ELF-1 (cell line): ENCODE results near the gene TAOK2.
A peak's percentile ranks its signal among the peaks of the same experiment; 100 is the strongest.
"Not testable (repeated sequence)": the region's sequence is repeated elsewhere in the genome, so short reads cannot be mapped to it uniquely, and the experiment has no call there.

Experiments
- DNase-seq: peaks from one replicate; pipeline ENCODE4 v3.0.0-alpha.2; 2016; ENCODE audit warnings: low read depth, low spot score

Gene TAOK2

GRCh38 chr16:30023586-30023985 is 49.9 kb downstream of the TAOK2 start:
- DNase-seq = no peak

DNA sequence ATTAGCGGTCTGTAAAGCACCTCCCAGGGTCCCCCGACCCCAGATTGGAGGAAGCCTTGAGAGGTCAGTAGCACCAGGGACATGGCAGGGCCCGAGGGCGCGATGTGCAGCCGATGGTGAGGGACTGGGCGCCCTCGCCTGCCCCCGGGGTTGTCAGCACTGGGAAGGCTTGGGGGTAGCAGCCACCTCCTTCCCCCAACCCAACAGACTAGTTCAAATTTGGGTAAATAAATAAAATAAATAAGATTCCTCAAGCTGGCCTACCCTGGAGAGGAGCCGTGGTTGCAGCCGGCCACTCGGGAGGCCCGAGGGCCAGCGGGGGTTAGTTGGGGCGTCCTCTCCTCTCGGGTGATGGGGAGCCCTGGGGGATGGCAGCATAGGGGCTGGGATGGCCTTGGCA is 50.8 kb downstream of the TAOK2 start:
- no peak for DNase-seq

DNA sequence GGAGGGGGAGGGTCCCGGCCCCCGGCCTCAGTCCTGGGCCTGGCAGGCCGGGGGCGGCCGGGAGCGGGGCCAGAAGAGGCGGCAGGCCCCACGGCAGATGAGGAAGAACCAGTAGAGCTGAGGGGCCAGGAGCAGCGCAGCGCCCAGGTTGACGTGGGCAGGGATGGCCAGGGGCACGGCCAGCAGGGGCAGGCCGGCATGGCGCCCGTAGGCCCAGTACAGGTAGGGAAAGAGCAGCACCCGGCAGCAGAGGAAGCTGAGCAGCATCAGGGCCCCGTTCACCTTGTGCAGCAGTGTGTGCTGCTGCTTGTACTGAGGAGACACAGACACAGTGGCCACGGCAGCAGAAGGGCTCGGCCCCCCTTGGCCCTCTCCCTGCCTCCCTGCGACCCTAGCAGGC is 51.5 kb downstream of the TAOK2 start:
- no peak for DNase-seq

DNA sequence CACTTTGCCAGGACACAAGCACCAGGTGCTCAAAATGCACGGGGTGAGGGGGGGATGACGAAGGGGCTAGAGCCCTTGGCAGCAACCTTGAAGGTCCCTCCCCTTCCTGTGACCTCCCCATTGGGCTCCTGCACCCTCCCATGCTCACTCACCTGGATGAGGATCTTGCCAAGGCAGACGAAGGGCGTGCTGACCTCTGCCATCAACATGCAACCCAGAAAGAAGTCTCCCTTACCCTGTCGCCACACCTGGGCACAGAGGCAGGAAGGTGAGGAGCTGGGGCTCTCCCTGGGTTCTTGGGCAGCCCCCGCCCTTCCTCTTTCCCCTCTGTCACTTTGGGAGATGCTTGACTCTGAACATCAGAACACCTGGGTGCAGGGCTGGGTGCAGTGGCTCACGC is 51.9 kb downstream of the TAOK2 start:
- DNase-seq = no peak

DNA sequence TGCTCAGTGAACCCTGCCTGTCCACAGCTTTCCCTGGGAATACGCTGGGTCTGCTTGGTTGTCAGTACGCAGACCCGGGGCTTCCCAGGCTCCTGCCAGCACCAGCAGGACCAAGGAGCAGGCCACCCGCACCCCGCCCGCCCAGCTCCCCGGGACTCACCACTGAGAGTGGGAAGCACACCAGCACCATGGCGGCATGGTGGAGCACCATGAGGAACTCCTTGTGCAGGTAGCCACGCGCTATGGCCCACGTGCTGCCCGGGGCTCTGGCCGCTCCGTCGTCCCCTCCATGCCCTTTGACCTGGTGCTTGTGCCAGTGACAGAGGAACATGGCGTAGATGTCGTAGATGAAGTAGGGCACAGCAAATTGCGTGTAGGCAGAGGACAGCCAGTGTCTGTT is 52.8 kb downstream of the TAOK2 start:
- DNase-seq = no peak

- DNase-seq = no peak
These were observed 54.1 kb downstream of the TAOK2 start for GRCh38 chr16:30027588-30028437.

DNA sequence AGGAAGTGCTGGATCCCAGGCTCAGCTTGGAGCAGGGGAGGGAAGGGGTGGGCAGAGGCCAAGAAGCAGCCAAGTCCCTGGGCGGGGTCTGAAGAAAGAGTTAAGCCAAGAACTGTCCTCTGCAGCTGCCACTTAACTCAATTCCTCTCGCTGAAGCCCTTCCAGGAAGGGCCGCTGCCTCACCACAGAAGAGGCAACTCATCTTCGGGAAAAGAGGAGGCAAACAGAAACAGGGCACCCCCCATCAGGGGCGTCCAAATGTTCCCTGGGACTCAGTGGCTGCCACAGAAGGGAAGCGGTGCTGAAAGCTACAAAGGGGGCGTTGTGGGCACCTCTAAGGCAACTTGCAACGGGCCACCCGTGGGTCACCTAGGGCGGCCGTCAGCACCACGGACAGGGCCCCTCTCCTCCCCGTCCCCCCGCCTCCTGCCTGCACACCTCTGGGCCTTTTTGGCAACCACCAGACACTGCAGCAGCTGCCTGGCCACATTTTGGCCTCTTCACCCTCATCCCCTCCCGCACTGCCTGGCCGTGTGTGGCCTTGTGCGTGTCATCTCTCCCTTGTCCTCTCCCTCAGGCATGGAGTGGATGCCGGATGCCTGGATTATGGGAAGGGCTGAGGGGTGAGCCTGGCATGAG is 54.9 kb downstream of the TAOK2 start:
- DNase-seq = peak; percentile 81

DNA sequence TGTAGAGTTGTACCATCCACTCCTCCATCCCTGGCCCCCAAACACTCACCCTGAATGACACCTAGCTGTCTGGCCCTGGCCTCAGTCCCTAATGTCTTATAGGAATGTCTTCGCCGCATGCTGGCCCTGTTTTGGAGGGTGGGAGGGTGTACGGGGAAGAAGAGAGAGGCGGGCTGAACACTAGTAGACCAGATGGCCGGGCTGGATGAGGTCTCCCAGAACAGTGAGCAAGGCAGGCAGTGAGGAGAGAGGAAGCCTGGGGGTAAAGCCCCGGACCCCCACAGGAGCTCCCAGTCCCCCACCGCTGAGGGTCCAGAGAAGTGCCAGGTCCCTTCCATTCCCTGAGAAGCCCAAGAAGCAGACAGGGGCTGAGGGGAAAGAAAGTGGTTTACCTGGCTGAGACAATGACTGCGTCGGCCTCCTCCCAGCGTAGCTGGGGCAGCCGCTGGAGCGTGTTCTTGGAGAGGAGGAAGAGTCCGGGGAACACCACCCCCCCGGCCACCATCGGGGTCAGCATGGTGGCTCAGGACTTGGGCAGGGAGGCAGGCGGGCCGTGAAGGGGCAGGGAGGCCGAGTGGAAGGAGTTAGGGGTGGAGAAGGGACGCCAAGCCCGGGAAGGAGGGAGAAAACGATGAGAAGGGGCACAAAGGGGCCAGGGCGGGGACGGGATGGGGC is 56.5 kb downstream of the TAOK2 start:
- no peak for DNase-seq

DNA sequence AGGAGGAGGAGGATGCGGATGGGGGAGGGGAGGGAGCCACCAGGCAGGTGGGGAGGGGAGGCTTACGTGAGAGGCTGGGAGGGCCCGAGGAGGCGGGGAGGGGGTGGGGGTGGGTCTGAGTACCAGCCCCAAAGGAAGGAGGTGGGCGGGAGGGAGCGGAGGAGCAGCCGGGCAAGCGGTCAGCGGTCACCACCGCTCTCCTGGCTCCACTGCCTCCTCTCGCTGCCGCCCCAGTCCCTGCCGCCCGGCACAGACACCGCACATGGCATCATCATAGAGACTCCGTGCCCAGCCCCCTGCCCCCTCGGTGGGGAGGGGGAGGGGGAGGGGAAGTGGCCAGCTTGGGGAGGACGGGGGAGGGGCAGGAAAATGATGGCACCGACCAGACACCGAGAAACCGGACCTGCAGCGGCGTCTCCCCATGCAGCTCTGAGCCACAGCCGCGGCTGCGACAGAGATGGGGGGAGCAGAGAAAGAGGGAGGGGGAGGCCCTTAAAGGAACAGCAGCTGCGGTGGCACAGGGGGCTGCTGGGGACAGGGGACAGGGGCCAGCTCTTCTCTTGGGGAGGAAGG is 57.3 kb downstream of the TAOK2 start, which contains the start of gene TLCD3B:
TSS of gene TLCD3B (minus strand) at position 431 of the 573 bp plus-strand sequence. CDS start 744 bp downstream, outside the sequence.
- DNase-seq = no peak

DNA sequence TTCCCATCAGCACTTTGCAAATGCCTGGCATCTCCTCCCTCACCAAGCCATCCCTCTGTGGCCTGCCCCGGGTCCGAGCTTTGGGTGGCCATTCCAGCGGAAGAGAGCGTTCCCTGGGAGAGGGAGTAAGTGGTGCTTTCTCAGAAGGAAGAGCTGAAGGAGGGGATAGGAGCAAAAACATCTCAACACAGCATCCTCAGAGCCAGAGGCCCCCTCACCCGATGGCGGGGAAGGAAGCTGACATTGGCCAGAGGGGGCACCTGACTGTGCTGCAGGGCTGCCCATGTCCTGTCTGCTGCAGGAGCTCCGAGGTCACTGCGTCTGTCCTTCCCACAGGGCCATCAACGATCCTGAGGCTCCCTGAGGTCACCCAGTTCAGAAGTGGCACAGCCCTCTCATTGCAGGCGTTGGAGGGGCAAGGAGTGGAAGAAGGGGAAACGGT is 57.8 kb downstream of the TAOK2 start:
- no peak for DNase-seq

DNA sequence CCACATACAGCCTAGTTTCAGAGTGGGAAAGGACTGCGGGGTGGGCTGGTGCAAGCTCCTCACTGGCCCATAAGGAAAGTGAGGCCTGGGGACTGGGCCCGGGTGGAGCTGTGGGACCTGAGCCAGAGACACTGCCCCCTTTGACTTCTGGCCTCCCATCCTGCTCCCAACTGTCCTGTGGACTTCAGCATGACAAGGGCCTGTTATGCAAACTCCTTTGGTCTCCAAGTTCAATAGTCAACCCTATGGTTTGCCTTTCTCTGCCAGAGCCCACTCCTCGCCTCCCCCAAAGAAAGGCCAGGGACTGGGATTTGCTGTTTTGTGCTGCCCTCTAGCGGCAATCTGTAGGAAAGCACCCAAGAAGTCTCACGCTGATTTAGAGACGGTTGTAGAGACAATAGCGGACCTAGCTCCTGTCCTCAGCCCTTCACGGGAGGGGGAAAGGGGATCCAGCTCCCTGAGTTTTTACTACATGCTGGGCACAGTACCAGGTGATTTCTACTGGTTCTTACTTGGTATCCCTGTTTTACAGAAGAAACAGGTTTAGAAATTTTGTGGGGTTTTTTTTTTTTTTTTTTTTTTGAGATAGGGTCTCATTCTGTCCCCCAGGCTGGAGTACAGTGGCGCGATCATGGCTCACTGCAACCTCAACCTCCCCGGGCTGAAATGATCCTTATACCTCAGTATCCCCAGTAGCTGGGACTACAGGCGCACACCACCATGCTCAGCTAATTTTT is 58.6 kb downstream of the TAOK2 start:
- peak; percentile 90 for DNase-seq

DNA sequence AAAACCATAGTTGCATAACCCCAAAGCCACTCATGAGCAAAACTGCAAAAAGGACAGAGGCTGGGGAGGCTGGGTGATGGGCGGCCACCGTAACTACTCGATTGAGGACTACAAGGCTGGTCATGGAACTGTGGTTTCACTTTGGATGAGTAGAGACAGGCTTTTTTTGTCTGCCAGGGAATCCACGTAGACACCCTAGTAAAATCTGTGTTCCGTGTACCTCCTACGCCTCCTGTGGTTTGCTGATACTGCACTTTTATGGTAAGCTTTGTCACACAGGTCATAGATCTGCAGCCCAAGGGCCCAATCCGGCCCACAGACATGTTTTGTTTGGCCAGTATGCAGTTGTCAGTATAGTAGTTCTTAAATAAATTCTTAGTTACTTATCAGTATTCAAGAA is 59.6 kb downstream of the TAOK2 start:
- DNase-seq = no peak

DNA sequence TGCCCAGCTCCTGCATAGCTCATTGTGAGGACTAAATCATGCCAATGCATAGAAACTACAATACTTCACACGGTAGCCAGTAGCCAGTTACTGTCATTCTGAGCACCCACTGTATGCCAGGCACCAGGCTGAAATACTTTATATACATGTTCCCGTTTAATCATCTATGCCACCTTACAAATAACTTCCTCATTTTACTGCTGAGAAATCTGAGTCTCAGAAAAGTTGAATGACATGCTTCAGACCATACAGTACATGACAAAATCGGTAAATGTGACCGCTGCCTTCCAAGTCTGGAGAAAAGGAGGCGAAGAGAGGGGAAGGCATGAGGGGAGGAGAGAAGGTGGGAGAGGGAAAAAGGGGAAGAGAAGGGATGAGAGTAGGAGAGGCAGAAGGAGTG is 66.6 kb downstream of the TAOK2 start:
- no peak for DNase-seq

GRCh38 chr16:30040690-30041089 is 67.0 kb downstream of the TAOK2 start:
- not testable (repeated sequence) for DNase-seq

DNA sequence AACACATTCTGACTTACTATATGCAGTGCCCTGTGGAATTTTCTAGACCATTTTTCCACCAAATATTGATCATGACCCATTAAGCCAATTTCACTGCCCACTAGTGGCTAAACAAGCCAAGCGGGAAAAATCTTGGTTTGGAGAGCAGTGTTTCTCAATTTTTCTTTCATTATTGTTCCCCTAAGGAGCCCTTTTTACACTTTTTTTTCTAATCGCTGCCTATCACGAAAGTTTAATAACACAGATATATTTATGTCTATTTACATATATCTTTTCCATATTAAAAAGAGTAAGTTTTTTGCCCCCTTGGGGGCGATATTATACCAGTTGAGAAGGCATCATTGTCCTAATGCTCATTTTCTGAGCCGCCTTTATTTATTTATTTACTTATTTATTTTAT is 68.2 kb downstream of the TAOK2 start:
- DNase-seq = no peak
